ENCODE results near the gene SCAPER. TPM values are rescaled to one million over a fixed set of nuclear protein-coding genes. Genes with fewer than 3 reads are reported as not detected.

Gene SCAPER
- total RNA-seq, 1 experiment from 2014 or later, result 10.3 TPM

DNA sequence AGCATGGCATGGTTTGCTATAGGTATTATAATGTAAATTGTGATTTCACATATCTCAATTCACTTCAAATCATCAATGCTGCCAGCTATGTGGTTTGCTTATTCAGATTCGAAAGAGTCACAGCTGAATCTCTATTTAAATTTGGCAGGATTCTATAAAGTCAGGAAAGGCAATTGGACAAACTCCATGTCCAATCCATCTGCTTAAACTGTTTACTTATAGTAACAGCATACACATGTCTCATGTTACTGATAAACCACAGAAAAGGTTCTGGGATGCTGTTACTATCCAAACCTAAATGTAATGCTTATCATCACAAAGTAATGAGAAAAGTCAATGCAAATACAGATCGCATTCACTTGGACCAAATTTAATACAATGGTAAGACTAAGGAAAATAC is 338.9 kb downstream of the SCAPER start:
- Mint-ChIP-seq H3K9me3 (peaks cover 28% of the 10 kb centered on the region), H3K4me1 (peaks cover 5% of the 10 kb centered on the region; the same call in 1 of the 2 replicates), H3K27ac (no peak overlapping the region), H3K27me3 (ENCODE audit: low read depth) (no peaks in the 10 kb centered on the region), H3K36me3 (peaks cover 4% of the 10 kb centered on the region), H3K4me3 (no peak overlapping the region)
- no peak for TF ChIP-seq NFATC4 (CRISPR knock-in tag; IDR thresholded peaks at IDR 0.05)
- TF ChIP-seq, protein P1, sequence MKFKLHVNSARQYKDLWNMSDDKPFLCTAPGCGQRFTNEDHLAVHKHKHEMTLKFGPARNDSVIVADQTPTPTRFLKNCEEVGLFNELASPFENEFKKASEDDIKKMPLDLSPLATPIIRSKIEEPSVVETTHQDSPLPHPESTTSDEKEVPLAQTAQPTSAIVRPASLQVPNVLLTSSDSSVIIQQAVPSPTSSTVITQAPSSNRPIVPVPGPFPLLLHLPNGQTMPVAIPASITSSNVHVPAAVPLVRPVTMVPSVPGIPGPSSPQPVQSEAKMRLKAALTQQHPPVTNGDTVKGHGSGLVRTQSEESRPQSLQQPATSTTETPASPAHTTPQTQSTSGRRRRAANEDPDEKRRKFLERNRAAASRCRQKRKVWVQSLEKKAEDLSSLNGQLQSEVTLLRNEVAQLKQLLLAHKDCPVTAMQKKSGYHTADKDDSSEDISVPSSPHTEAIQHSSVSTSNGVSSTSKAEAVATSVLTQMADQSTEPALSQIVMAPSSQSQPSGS (CRISPR knock-in tag; IDR thresholded peaks at IDR 0.05; ENCODE audit: borderline replicate concordance, low read depth), result no peak
- no peak for TF ChIP-seq ZNF512 (CRISPR knock-in tag; IDR thresholded peaks at IDR 0.05; ENCODE audit: borderline replicate concordance)
- no peak for TF ChIP-seq RELA (CRISPR knock-in tag; IDR thresholded peaks at IDR 0.05; ENCODE audit: borderline replicate concordance)
- no peak for TF ChIP-seq MAX (CRISPR knock-in tag; IDR thresholded peaks at IDR 0.05)
- no peak for TF ChIP-seq ZMAT4 (CRISPR knock-in tag; IDR thresholded peaks at IDR 0.05)
- no peak for TF ChIP-seq PRRX2 (CRISPR knock-in tag; IDR thresholded peaks at IDR 0.05)
- TF ChIP-seq KAT7 (CRISPR knock-in tag; IDR thresholded peaks at IDR 0.05; ENCODE audit: borderline replicate concordance), result no peak
- no peak for TF ChIP-seq MLX (CRISPR knock-in tag; IDR thresholded peaks at IDR 0.05)
- TF ChIP-seq NR2C2 (CRISPR knock-in tag; IDR thresholded peaks at IDR 0.05), result no peak
- TF ChIP-seq EMX1 (CRISPR knock-in tag; IDR thresholded peaks at IDR 0.05), result no peak
- TF ChIP-seq SMAD3 (CRISPR knock-in tag; IDR thresholded peaks at IDR 0.05; ENCODE audit: borderline replicate concordance), result no peak
- no peak for TF ChIP-seq ZNF396 (CRISPR knock-in tag; IDR thresholded peaks at IDR 0.05; ENCODE audit: borderline replicate concordance)
- POLR2A ChIA-PET, result no interaction called here
- CTCF ChIA-PET, result no interaction called here
- DNase-seq (ENCODE audit: low spot score) (no peak), ATAC-seq (no peak)

GRCh38 chr15:76565366-76565765 is 339.8 kb downstream of the SCAPER start:
- Mint-ChIP-seq H3K36me3 (peaks cover 4% of the 10 kb centered on the region), H3K4me1 (peaks cover 5% of the 10 kb centered on the region; the same call in 1 of the 2 replicates), H3K4me3 (no peak overlapping the region), H3K27me3 (ENCODE audit: low read depth) (no peaks in the 10 kb centered on the region), H3K9me3 (peaks cover 28% of the 10 kb centered on the region), H3K27ac (no peak overlapping the region)
- no peak for TF ChIP-seq CREM (CRISPR knock-in tag; IDR thresholded peaks at IDR 0.05)
- no peak for TF ChIP-seq SMAD3 (CRISPR knock-in tag; IDR thresholded peaks at IDR 0.05; ENCODE audit: borderline replicate concordance)
- TF ChIP-seq, protein P2, sequence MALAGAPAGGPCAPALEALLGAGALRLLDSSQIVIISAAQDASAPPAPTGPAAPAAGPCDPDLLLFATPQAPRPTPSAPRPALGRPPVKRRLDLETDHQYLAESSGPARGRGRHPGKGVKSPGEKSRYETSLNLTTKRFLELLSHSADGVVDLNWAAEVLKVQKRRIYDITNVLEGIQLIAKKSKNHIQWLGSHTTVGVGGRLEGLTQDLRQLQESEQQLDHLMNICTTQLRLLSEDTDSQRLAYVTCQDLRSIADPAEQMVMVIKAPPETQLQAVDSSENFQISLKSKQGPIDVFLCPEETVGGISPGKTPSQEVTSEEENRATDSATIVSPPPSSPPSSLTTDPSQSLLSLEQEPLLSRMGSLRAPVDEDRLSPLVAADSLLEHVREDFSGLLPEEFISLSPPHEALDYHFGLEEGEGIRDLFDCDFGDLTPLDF (CRISPR knock-in tag; IDR thresholded peaks at IDR 0.05), result no peak
- TF ChIP-seq, protein P3, sequence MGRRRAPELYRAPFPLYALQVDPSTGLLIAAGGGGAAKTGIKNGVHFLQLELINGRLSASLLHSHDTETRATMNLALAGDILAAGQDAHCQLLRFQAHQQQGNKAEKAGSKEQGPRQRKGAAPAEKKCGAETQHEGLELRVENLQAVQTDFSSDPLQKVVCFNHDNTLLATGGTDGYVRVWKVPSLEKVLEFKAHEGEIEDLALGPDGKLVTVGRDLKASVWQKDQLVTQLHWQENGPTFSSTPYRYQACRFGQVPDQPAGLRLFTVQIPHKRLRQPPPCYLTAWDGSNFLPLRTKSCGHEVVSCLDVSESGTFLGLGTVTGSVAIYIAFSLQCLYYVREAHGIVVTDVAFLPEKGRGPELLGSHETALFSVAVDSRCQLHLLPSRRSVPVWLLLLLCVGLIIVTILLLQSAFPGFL (CRISPR knock-in tag; IDR thresholded peaks at IDR 0.05; ENCODE audit: borderline replicate concordance), result no peak
- TF ChIP-seq ZNF219 (CRISPR knock-in tag; IDR thresholded peaks at IDR 0.05; ENCODE audit: borderline replicate concordance), result no peak
- TF ChIP-seq TCF7 (CRISPR knock-in tag; IDR thresholded peaks at IDR 0.05; ENCODE audit: low read depth), result no peak
- no peak for ATAC-seq
- POLR2A ChIA-PET, result no interaction called here
- DNase-seq (ENCODE audit: low spot score), result no peak
- CTCF ChIA-PET, result no interaction called here

Measured in WTC11 (cell line).